ENCODE measurements around the gene MLH1. TPM values are rescaled to one million over a fixed set of nuclear protein-coding genes. Genes with fewer than 3 reads are reported as not detected.

MLH1 gene
- total RNA-seq, 4 donors from 2014 or later, result 30.7 to 39.1 (median 33.5) TPM

DNA sequence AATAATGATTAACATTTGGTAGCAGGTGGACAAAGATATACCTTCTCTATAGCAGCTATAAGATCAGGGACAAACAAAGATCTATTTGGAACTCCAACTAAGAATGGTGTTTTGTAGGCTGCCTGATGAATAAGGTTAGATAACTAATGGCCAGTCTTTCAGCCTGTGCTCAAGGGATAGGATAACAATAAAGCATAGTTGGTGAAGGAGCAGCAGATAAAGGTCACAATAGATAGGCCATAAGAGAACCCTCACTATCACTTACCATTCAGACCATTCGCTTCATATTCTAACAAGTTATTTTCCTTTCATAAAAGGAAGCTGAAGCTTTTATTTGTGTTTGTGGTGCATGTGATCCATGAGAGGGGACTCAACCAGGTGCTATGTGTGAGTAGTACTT, 20.2 kb upstream of the MLH1 start:
- WGBS, 2 donors (ENCODE audit: low coverage in 1 of 2), result 91 to 100% methylated on average over 1 of the region's 1 CpG
- Histone ChIP-seq H3K9me3 (no peaks in the 10 kb centered on the region), H3K36me3 (peaks cover 0 to 31% of the 10 kb centered on the region in 2 donors), H3K4me1 (no peaks in the 10 kb centered on the region), H3K27me3 (no peaks in the 10 kb centered on the region), H3K4me3 (no peak overlapping the region), H3K27ac (no peak overlapping the region)
- TF ChIP-seq POLR2A (IDR thresholded peaks at IDR 0.05), result no peak
- TF ChIP-seq, protein P1, sequence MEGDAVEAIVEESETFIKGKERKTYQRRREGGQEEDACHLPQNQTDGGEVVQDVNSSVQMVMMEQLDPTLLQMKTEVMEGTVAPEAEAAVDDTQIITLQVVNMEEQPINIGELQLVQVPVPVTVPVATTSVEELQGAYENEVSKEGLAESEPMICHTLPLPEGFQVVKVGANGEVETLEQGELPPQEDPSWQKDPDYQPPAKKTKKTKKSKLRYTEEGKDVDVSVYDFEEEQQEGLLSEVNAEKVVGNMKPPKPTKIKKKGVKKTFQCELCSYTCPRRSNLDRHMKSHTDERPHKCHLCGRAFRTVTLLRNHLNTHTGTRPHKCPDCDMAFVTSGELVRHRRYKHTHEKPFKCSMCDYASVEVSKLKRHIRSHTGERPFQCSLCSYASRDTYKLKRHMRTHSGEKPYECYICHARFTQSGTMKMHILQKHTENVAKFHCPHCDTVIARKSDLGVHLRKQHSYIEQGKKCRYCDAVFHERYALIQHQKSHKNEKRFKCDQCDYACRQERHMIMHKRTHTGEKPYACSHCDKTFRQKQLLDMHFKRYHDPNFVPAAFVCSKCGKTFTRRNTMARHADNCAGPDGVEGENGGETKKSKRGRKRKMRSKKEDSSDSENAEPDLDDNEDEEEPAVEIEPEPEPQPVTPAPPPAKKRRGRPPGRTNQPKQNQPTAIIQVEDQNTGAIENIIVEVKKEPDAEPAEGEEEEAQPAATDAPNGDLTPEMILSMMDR (IDR thresholded peaks at IDR 0.05), result no peak
- no peak for TF ChIP-seq EP300 (IDR thresholded peaks at IDR 0.05)
- TF ChIP-seq POLR2AphosphoS5 (IDR thresholded peaks at IDR 0.05), result no peak
- no peak for ATAC-seq

DNA sequence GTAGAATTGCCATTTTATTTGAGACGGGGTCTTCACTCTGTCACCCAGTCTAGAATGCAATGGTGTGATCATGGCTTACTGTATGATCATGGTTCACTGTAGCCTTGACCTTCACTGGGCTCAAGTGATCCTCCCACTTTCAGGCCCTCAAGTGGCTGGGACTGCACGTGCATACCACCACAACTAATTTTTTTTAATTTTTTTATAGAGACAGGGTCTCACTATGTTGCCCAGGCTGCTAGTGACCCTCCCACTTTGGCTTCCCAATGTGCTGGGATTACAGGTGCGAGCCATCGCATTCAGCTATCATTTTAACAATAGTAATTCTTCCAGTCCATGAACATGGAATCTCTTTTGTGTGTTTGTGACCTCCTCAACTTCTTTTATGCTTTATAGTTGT, 12.3 kb upstream of the MLH1 start:
- Histone ChIP-seq H3K4me3 (no peak overlapping the region), H3K4me1 (no peaks in the 10 kb centered on the region), H3K9me3 (no peaks in the 10 kb centered on the region), H3K27me3 (no peaks in the 10 kb centered on the region), H3K36me3 (peaks cover 11 to 65% of the 10 kb centered on the region in 2 donors), H3K27ac (no peak overlapping the region)
- 95 to 100% methylated on average over 3 to 4 of the region's 4 CpGs for WGBS, 2 donors (ENCODE audit: low coverage in 1 of 2)
- no peak for ATAC-seq
- TF ChIP-seq, protein P1 (IDR thresholded peaks at IDR 0.05), result no peak
- no peak for TF ChIP-seq POLR2AphosphoS5 (IDR thresholded peaks at IDR 0.05)
- no peak for TF ChIP-seq EP300 (IDR thresholded peaks at IDR 0.05)
- no peak for TF ChIP-seq POLR2A (IDR thresholded peaks at IDR 0.05)

- H3K4me1 ChIP-seq, result peaks cover 12 to 48% (median 17%) of the 10 kb centered on the region in 3 donors
- 71 to 81% methylated on average over 1 to 2 of the region's 2 CpGs for WGBS, 2 donors (ENCODE audit: low coverage in 1 of 2)
- H3K4me3 ChIP-seq, result no peak overlapping the region
- H3K9me3 ChIP-seq, result no peaks in the 10 kb centered on the region
- no peak overlapping the region for H3K27ac ChIP-seq
- no peaks in the 10 kb centered on the region for H3K27me3 ChIP-seq
- no peak for TF ChIP-seq EP300 (IDR thresholded peaks at IDR 0.05)
- TF ChIP-seq, protein P1 (IDR thresholded peaks at IDR 0.05), result no peak
- TF ChIP-seq POLR2A (IDR thresholded peaks at IDR 0.05), result no peak
- ATAC-seq, result no peak
- peaks cover 8 to 45% of the 10 kb centered on the region in 2 donors for H3K36me3 ChIP-seq
Observed at GRCh38 chr3:36988356-36988755, 5.0 kb upstream of the MLH1 start.

DNA sequence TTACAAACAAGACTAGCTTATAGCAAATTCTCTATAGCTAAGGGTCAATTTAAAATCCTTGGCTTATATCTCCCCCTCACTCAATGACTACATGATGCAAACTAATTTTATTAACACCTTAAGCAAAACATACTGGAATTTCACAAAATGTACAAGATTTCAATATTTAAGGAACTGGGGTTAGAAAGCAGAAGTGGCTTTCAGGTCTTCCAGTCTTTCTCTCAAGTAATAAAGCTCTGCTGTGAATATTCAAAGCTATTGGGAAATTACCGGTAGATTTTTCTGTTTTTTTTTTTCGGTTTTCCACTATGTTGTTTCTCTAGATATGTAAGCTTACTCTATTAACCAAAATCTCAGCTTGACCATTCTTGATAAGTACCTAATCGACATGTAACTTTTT, 4.3 kb upstream of the MLH1 start:
- Histone ChIP-seq H3K36me3 (peaks cover 8 to 39% of the 10 kb centered on the region in 2 donors), H3K4me3 (peak overlapping the region in 1 of 2 donors; percentile 24), H3K27me3 (no peaks in the 10 kb centered on the region), H3K4me1 (peaks cover 12 to 49% (median 17%) of the 10 kb centered on the region in 3 donors), H3K27ac (no peak overlapping the region), H3K9me3 (no peaks in the 10 kb centered on the region)
- no peak for ATAC-seq
- TF ChIP-seq POLR2A (IDR thresholded peaks at IDR 0.05) (no peak), POLR2AphosphoS5 (IDR thresholded peaks at IDR 0.05) (no peak), EP300 (IDR thresholded peaks at IDR 0.05) (no peak)
- TF ChIP-seq, protein P1 (IDR thresholded peaks at IDR 0.05), result no peak
- 76 to 91% methylated on average over 3 of the region's 3 CpGs for WGBS, 2 donors (ENCODE audit: low coverage in 1 of 2)

GRCh38 chr3:36989568-36989967, 3.8 kb upstream of the MLH1 start:
- peak overlapping the region in 1 of 4 donors; percentile 97 for H3K27ac ChIP-seq
- TF ChIP-seq POLR2AphosphoS5 (IDR thresholded peaks at IDR 0.05) (no peak), POLR2A (IDR thresholded peaks at IDR 0.05) (no peak), EP300 (IDR thresholded peaks at IDR 0.05) (no peak)
- TF ChIP-seq, protein P1 (IDR thresholded peaks at IDR 0.05), result no peak
- no peak for ATAC-seq
- H3K4me1 ChIP-seq, result peaks cover 12 to 55% (median 20%) of the 10 kb centered on the region in 3 donors
- peak overlapping the region; percentile 10 to 24 for H3K4me3 ChIP-seq
- no peaks in the 10 kb centered on the region for H3K9me3 ChIP-seq
- peaks cover 8 to 33% of the 10 kb centered on the region in 2 donors for H3K36me3 ChIP-seq
- H3K27me3 ChIP-seq, result no peaks in the 10 kb centered on the region
